WTC11 (cell line): ENCODE results near the gene IFFO2. TPM values are rescaled to one million over a fixed set of nuclear protein-coding genes. Genes with fewer than 3 reads are reported as not detected.

Experiments
- ATAC-seq: fragments of 200-7000 bp; cut with Tn5 transposase; 2 replicates; pipeline ENCODE4 v1.10.0; 2021; ENCODE audit warnings: mild to moderate bottlenecking, moderate library complexity
- CTCF ChIA-PET: fragments of 300-600 bp; sonication (Branson Sonifier 250); formaldehyde crosslinking; loops from one replicate; lab custom pipeline; 2021; ENCODE audit warnings: antibody characterized with exemption; lab: Charles Lee
- POLR2A ChIA-PET: fragments of 350-600 bp; sonication (Branson Sonifier 250); formaldehyde crosslinking; loops from one replicate; lab custom pipeline; 2021; ENCODE audit warnings: antibody characterized with exemption; lab: Charles Lee
- DNase-seq: peaks from one replicate; pipeline ENCODE4 v3.0.0; 2021; ENCODE audit warnings: low spot score
- H3K27ac Mint-ChIP-seq: 2 replicates; pipeline ENCODE4 v1.8.0; 2021; ENCODE audit warnings: mixed read lengths
- H3K27me3 Mint-ChIP-seq: 2 replicates; pipeline ENCODE4 v1.8.0; 2021; ENCODE audit warnings: low read depth, mild to moderate bottlenecking, moderate library complexity, mixed read lengths
- H3K36me3 Mint-ChIP-seq: 2 replicates; pipeline ENCODE4 v1.8.0; 2021; ENCODE audit warnings: mixed read lengths
- H3K4me1 Mint-ChIP-seq: 2 replicates; pipeline ENCODE4 v1.8.0; 2022; ENCODE audit warnings: mixed read lengths
- H3K4me3 Mint-ChIP-seq: 2 replicates; pipeline ENCODE4 v1.8.0; 2021; ENCODE audit warnings: mild to moderate bottlenecking, moderate library complexity, mixed read lengths
- H3K9me3 Mint-ChIP-seq: 2 replicates; pipeline ENCODE4 v1.8.0; 2021; ENCODE audit warnings: mixed read lengths
- ARID4B ChIP-seq: sonication (generic); formaldehyde crosslinking; IDR thresholded peaks from 2 replicates; pipeline ENCODE4 v1.8.0; 2023; ENCODE audit warnings: missing genetic modification reagents, mild to moderate bottlenecking, borderline replicate concordance
- CREB1 ChIP-seq: sonication (generic); formaldehyde crosslinking; IDR thresholded peaks from 2 replicates; pipeline ENCODE4 v1.8.0; 2023; ENCODE audit warnings: mild to moderate bottlenecking, missing genetic modification reagents
- CREM ChIP-seq: sonication (generic); formaldehyde crosslinking; IDR thresholded peaks from 2 replicates; pipeline ENCODE4 v1.8.1; 2022; ENCODE audit warnings: mild to moderate bottlenecking, missing genetic modification reagents, moderate library complexity
- FOXK1 ChIP-seq: sonication (generic); formaldehyde crosslinking; IDR thresholded peaks from 2 replicates; pipeline ENCODE4 v1.8.0; 2022; ENCODE audit warnings: mild to moderate bottlenecking, moderate library complexity, missing genetic modification reagents
- HMGA2 ChIP-seq: fragments of 250-450 bp; sonication (Bioruptor Pico); IDR thresholded peaks from 2 replicates; pipeline ENCODE4 v1.4.0; 2021; ENCODE audit warnings: mild to moderate bottlenecking, moderate library complexity
- JAZF1 ChIP-seq: fragments of 250-450 bp; sonication (Bioruptor Pico); IDR thresholded peaks from 2 replicates; pipeline ENCODE4 v1.9.0; 2021; ENCODE audit warnings: moderate library complexity, mild to moderate bottlenecking, inconsistent platforms
- KAT7 ChIP-seq: sonication (generic); formaldehyde crosslinking; IDR thresholded peaks from 2 replicates; pipeline ENCODE4 v1.8.1; 2023; ENCODE audit warnings: missing genetic modification reagents, mild to moderate bottlenecking, borderline replicate concordance
- NFATC4 ChIP-seq: fragments of 250-450 bp; sonication (Bioruptor Pico); IDR thresholded peaks from 2 replicates; pipeline ENCODE4 v1.9.0; 2021; ENCODE audit warnings: mild to moderate bottlenecking
- NFYB ChIP-seq: sonication (generic); formaldehyde crosslinking; conservative IDR thresholded peaks from 2 replicates; pipeline ENCODE4 v1.8.0; 2022; ENCODE audit warnings: low read depth, missing genetic modification reagents
- NR1H2 ChIP-seq: sonication (generic); formaldehyde crosslinking; IDR thresholded peaks from 2 replicates; pipeline ENCODE4 v1.9.0; 2021; ENCODE audit warnings: mild to moderate bottlenecking, moderate library complexity, missing genetic modification reagents
- SMAD4 ChIP-seq: sonication (generic); formaldehyde crosslinking; IDR thresholded peaks from 2 replicates; pipeline ENCODE4 v1.8.0; 2022; ENCODE audit warnings: mild to moderate bottlenecking, missing genetic modification reagents
- TP53 ChIP-seq: sonication (generic); formaldehyde crosslinking; IDR thresholded peaks from 2 replicates; pipeline ENCODE4 v1.8.1; 2023; ENCODE audit warnings: mild to moderate bottlenecking, missing genetic modification reagents
- ZNF219 ChIP-seq: sonication (generic); formaldehyde crosslinking; IDR thresholded peaks from 2 replicates; pipeline ENCODE4 v1.8.0; 2023; ENCODE audit warnings: missing genetic modification reagents, mild to moderate bottlenecking, borderline replicate concordance
- ZNF396 ChIP-seq: fragments of 250-450 bp; sonication (Bioruptor Pico); IDR thresholded peaks from 2 replicates; pipeline ENCODE4 v1.8.0; 2021; ENCODE audit warnings: mild to moderate bottlenecking, moderate library complexity, borderline replicate concordance
- total RNA-seq: library from RNA; stranded (reverse); gene quantifications from 3 replicates; pipeline ENCODE4 v1.2.3, GENCODE V29; 2021
- TF ChIP-seq, protein P1 (sequence below): sonication (generic); formaldehyde crosslinking; IDR thresholded peaks from 2 replicates; pipeline ENCODE4 v1.8.1; 2023; ENCODE audit warnings: mild to moderate bottlenecking, missing genetic modification reagents
- TF ChIP-seq, protein P2 (sequence below): sonication (generic); formaldehyde crosslinking; IDR thresholded peaks from 2 replicates; pipeline ENCODE4 v1.8.1; 2023; ENCODE audit warnings: mild to moderate bottlenecking, missing genetic modification reagents, moderate library complexity
- TF ChIP-seq, protein P3 (sequence below): fragments of 250-450 bp; sonication (Bioruptor Pico); conservative IDR thresholded peaks from 2 replicates; pipeline ENCODE4 v1.9.0; 2021; ENCODE audit warnings: mild to moderate bottlenecking
- TF ChIP-seq, protein P4 (sequence below): fragments of 250-450 bp; sonication (Bioruptor Pico); IDR thresholded peaks from 2 replicates; pipeline ENCODE4 v1.9.0; 2021; ENCODE audit warnings: mild to moderate bottlenecking, borderline replicate concordance
- TF ChIP-seq, protein P5 (sequence below): sonication (generic); formaldehyde crosslinking; IDR thresholded peaks from 2 replicates; pipeline ENCODE4 v1.8.1; 2022; ENCODE audit warnings: mild to moderate bottlenecking, moderate library complexity, missing genetic modification reagents

The IFFO2 gene
- total RNA-seq, 1 experiment from 2014 or later = 8.1 TPM

DNA sequence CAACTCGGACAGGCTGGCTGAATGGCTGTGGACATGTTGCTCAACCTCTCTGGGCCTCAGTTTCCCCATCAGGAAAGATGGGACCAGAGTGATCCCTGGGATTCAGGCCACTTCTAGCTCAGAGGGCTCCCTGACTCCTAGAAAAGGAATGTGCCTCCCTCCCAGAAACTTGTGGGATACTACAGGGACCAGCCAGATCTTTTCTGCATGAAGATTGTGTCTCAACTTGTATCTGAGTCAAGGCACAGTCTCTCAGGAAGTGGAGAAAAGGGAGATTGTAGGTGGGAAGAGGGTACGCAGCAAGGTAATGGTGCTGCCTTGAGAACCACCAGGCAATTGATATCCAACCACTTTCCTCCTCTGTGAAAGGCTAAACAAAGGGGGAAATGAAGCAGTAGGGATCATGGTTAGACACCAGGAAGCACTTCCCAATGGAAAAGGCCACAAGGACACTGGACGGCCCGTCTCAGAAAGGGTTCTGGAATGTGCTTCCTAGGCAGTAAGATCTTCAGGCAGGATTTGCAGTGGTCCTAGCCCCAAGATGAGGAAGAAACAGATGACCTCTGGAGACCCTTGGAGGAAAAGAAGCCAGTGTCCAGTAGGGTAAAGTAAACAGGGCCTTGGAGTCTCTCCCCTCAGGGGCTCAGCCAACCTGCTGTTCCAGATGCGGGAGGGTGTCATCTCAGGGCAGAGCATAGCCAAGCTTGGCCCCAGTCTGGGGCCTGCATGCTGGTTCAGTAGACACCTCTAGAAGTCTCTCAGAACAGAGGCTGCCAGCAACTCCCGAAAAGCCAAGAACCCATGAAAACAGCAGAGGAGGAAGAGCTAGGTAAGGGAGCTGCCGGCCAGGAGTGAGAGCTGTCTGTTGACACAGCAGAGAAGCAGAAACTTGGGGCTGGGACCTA, 16.8 kb downstream of the IFFO2 start:
- H3K4me3 Mint-ChIP-seq = no peak overlapping the region
- H3K9me3 Mint-ChIP-seq = no peaks in the 10 kb centered on the region
- H3K27me3 Mint-ChIP-seq = no peaks in the 10 kb centered on the region
- no peaks in the 10 kb centered on the region for H3K36me3 Mint-ChIP-seq
- POLR2A ChIA-PET = no interaction called here
- H3K27ac Mint-ChIP-seq = no peak overlapping the region; the same call in 1 of the 2 replicates
- ATAC-seq = no peak
- no peak for DNase-seq
- no peak for TF ChIP-seq CREM (CRISPR knock-in tag)
- no peak for TF ChIP-seq SMAD4 (CRISPR knock-in tag)
- no peak for TF ChIP-seq NR1H2 (CRISPR knock-in tag)
- TF ChIP-seq NFATC4 (CRISPR knock-in tag) = no peak
- TF ChIP-seq TP53 = no peak
- TF ChIP-seq, protein P1, sequence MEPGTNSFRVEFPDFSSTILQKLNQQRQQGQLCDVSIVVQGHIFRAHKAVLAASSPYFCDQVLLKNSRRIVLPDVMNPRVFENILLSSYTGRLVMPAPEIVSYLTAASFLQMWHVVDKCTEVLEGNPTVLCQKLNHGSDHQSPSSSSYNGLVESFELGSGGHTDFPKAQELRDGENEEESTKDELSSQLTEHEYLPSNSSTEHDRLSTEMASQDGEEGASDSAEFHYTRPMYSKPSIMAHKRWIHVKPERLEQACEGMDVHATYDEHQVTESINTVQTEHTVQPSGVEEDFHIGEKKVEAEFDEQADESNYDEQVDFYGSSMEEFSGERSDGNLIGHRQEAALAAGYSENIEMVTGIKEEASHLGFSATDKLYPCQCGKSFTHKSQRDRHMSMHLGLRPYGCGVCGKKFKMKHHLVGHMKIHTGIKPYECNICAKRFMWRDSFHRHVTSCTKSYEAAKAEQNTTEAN (CRISPR knock-in tag) = no peak
- no peak for TF ChIP-seq HMGA2 (CRISPR knock-in tag)
- TF ChIP-seq, protein P2, sequence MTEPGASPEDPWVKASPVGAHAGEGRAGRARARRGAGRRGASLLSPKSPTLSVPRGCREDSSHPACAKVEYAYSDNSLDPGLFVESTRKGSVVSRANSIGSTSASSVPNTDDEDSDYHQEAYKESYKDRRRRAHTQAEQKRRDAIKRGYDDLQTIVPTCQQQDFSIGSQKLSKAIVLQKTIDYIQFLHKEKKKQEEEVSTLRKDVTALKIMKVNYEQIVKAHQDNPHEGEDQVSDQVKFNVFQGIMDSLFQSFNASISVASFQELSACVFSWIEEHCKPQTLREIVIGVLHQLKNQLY (CRISPR knock-in tag) = no peak
- TF ChIP-seq, protein P3, sequence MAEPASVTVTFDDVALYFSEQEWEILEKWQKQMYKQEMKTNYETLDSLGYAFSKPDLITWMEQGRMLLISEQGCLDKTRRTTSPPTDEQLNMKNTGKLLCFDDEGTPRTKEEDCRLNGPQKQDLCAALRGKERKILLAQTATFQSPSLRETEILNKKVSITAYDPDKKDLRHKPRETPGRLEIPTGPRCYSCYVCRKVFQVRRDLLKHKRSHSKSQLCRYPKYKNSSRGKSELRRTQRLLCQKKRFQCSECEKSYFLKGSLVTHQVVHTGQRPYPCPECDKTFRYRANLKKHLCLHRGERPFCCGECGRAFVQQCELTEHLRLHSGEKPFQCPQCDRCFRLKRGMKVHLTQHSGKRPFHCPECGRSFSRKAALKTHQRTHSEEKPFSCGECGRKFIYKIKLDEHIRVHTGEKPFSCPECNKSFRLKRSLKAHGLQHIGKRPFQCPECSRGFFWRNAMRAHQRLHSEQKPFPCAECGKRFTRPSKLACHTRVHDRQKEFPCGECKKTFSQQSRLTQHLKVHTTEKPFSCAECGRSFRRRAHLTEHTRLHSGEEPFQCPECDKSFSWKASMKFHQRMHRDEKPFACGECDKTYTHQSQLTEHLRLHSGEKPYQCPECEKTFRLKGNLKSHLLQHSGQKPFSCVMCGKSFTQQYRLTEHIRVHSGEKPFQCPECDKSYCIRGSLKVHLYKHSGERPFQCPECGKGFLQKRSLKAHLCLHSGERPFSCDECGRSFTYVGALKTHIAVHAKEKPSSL (CRISPR knock-in tag) = no peak
- TF ChIP-seq NFYB = no peak
- no peak for TF ChIP-seq CREB1 (CRISPR knock-in tag)
- TF ChIP-seq, protein P4, sequence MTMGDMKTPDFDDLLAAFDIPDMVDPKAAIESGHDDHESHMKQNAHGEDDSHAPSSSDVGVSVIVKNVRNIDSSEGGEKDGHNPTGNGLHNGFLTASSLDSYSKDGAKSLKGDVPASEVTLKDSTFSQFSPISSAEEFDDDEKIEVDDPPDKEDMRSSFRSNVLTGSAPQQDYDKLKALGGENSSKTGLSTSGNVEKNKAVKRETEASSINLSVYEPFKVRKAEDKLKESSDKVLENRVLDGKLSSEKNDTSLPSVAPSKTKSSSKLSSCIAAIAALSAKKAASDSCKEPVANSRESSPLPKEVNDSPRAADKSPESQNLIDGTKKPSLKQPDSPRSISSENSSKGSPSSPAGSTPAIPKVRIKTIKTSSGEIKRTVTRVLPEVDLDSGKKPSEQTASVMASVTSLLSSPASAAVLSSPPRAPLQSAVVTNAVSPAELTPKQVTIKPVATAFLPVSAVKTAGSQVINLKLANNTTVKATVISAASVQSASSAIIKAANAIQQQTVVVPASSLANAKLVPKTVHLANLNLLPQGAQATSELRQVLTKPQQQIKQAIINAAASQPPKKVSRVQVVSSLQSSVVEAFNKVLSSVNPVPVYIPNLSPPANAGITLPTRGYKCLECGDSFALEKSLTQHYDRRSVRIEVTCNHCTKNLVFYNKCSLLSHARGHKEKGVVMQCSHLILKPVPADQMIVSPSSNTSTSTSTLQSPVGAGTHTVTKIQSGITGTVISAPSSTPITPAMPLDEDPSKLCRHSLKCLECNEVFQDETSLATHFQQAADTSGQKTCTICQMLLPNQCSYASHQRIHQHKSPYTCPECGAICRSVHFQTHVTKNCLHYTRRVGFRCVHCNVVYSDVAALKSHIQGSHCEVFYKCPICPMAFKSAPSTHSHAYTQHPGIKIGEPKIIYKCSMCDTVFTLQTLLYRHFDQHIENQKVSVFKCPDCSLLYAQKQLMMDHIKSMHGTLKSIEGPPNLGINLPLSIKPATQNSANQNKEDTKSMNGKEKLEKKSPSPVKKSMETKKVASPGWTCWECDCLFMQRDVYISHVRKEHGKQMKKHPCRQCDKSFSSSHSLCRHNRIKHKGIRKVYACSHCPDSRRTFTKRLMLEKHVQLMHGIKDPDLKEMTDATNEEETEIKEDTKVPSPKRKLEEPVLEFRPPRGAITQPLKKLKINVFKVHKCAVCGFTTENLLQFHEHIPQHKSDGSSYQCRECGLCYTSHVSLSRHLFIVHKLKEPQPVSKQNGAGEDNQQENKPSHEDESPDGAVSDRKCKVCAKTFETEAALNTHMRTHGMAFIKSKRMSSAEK (CRISPR knock-in tag) = no peak
- TF ChIP-seq JAZF1 (CRISPR knock-in tag) = no peak
- no peak for TF ChIP-seq ZNF219
- TF ChIP-seq KAT7 = no peak
- TF ChIP-seq, protein P5, sequence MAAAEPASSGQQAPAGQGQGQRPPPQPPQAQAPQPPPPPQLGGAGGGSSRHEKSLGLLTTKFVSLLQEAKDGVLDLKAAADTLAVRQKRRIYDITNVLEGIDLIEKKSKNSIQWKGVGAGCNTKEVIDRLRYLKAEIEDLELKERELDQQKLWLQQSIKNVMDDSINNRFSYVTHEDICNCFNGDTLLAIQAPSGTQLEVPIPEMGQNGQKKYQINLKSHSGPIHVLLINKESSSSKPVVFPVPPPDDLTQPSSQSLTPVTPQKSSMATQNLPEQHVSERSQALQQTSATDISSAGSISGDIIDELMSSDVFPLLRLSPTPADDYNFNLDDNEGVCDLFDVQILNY = no peak
- TF ChIP-seq ZNF396 (CRISPR knock-in tag) = no peak
- no peak for TF ChIP-seq FOXK1 (CRISPR knock-in tag)
- no peak for TF ChIP-seq ARID4B (CRISPR knock-in tag)
- CTCF ChIA-PET = interaction anchor here (1.1 to 12.0 kb wide), 4 partner anchors 15 to 32 kb away, joined by 3 to 107 read pairs (median 14); no protein-coding TSS in a partner anchor
- H3K4me1 Mint-ChIP-seq = peaks cover 43% of the 10 kb centered on the region
